GM12872 (cell line): ENCODE data around the gene MAST2.

Source experiments
- TF ChIP-seq, protein P1 (sequence below): IDR thresholded peaks from 3 replicates; pipeline ENCODE4 v1.5.1; 2011; ENCODE audit warnings: low read depth, mild to moderate bottlenecking, low read length, moderate library complexity; ENCODE audit not compliant: insufficient read depth

The MAST2 gene

DNA sequence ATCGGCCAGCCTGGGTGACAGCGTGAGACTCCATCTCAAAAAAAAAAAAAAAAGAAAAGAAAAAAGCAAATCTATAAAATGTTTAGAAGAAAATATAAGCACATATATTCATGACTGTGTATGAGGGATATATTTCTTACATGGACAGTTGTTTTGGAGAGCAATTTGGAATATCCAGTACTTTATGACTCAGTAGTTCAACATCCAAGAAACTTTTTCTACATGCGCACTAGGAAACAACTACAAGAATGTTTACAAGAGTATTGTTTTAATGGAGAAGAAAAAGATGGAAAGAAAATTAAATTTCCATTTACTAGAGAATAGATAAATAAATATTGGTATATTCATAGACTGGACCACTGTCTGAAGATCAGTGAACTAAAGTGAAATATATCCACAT lies 77.5 kb downstream of the MAST2 start:
- TF ChIP-seq, protein P1, sequence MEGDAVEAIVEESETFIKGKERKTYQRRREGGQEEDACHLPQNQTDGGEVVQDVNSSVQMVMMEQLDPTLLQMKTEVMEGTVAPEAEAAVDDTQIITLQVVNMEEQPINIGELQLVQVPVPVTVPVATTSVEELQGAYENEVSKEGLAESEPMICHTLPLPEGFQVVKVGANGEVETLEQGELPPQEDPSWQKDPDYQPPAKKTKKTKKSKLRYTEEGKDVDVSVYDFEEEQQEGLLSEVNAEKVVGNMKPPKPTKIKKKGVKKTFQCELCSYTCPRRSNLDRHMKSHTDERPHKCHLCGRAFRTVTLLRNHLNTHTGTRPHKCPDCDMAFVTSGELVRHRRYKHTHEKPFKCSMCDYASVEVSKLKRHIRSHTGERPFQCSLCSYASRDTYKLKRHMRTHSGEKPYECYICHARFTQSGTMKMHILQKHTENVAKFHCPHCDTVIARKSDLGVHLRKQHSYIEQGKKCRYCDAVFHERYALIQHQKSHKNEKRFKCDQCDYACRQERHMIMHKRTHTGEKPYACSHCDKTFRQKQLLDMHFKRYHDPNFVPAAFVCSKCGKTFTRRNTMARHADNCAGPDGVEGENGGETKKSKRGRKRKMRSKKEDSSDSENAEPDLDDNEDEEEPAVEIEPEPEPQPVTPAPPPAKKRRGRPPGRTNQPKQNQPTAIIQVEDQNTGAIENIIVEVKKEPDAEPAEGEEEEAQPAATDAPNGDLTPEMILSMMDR = no peak

GRCh38 chr1:45883658-45884057 lies 80.2 kb downstream of the MAST2 start:
- TF ChIP-seq, protein P1 = no peak

- TF ChIP-seq, protein P1 = no peak
Measured at GRCh38 chr1:45884700-45885099, 81.3 kb downstream of the MAST2 start.

DNA sequence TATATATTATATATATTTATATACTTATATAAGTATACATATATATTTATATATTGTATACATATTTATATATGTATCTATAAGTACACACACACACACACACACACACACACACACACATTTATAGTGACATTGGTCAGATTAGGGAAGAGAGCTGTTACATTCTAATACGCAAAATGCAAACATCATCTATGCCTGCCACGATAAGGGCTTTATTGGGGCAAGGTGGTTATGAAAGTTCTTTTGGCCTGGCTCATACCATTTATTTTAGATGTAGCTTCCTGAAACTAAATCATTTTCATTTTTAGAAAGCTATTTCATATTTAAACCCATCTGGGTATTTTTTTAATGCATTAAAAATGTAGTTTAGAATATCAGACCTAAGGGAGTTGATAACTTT lies 82.8 kb downstream of the MAST2 start:
- TF ChIP-seq, protein P1 = no peak

DNA sequence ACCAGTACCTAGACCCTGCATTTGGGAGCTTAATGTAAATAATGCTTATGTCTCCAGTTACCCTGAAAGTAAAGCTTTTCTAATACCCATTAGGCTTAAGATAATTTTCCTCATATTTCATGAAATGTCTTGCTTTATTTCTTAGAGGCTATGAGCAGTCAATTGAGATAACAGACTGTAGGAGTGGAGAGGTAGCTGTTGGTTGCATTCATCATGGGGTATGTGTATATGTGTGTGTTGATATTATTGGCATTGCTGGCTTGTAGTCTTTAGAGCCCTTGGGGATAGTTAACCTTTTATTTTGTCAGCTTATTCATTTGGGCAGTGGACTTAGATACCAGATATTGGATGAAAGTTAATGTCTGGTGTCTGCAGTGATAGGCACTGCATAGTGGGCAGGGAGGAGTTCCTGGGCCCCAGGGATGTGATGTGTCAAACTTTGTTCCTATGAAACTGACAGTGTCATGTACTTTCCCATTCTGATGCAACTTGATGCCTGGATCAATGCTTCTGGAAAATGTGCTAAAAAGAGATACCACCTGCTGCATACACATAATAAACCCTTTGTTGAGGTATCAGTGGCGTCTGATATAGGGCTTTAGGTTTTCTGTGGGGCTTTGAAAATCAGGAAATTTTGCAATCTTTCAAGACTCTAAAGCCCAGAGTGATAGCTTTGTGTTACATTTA lies 83.9 kb downstream of the MAST2 start:
- TF ChIP-seq, protein P1 = no peak

GRCh38 chr1:45890078-45890477 lies 86.7 kb downstream of the MAST2 start:
- TF ChIP-seq, protein P1 = no peak

DNA sequence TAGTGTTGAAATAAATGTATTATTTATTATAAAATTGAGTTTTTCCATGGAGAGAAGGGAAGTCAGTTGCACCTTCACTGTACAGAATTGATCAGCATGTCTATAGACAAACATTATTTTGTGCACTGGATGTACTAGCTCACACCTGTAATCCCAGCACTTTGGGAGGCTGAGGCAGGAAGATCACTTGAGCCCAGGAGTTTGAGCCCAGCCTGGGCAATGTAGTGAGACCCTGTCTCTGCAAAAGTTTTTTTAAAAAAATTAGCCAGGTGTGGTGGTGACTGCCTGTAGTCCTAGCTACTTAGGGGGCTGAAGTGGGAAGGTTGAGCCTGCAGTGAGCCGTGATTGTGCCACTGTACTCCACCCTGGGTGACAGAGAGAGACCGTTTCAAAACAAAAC lies 87.7 kb downstream of the MAST2 start:
- TF ChIP-seq, protein P1 = no peak
